ENCODE measurements around the gene KIF7.

DNA sequence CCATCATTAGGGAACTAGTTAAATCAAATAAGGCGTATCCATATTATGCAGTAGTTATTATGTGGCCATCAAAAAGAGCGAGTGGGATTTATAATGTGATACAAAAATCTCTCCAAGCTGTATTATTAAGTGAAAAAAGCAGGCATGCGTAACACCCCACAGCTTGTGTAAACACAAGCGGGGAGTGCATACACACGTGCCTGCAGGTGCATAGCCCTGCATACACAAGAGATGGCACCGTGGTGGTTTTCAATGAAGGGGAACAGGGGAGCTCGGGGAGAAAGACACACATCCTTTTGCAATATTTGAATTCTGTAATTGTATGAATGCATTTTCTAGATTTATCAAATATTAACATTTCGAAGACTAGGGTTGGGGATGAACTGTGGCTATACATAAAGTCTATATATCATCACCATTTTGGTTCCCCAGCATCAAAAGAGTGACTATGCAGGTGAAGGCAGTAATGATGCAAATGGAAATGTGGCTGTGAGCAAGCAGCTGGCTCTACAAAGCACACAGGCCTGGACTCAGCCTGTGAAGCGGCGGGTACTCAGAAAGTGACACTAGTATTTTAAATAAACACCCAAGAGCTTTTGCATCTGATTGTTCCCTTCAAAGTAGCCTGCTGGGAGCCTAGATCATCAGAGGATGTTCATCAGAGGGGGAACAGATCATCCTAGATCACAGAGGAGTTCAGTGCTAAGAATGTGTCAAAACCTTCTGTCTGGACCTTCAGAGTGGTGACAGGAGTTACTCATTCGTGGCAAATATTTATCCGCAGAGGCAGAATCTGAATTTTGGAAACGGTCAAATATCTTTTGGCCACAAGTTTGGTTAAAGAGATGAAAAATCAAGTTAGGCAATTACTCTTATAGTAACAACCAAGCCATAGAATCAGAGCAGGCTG lies 9.4 kb upstream of the KIF7 start:
- TF ChIP-seq EZH2 (IDR thresholded peaks at IDR 0.05; ENCODE audit: borderline replicate concordance, low read depth, low read length, severe bottlenecking) (no peak), JUN (IDR thresholded peaks at IDR 0.05; ENCODE audit: borderline replicate concordance, insufficient read depth, insufficient read length, low read depth) (no peak), GATA2 (IDR thresholded peaks at IDR 0.05; ENCODE audit: insufficient read depth, insufficient read length, low read depth, low read length) (no peak), POLR2A (IDR thresholded peaks at IDR 0.05; ENCODE audit: low read depth, low read length) (no peak), POLR2AphosphoS5 (IDR thresholded peaks at IDR 0.05; ENCODE audit: insufficient read depth, low read depth, low read length) (no peak), FOS (IDR thresholded peaks at IDR 0.05; ENCODE audit: borderline replicate concordance, insufficient read depth, low read length) (no peak), MYC (IDR thresholded peaks at IDR 0.05; ENCODE audit: low read depth, low read length) (no peak)
- TF ChIP-seq, protein P1, sequence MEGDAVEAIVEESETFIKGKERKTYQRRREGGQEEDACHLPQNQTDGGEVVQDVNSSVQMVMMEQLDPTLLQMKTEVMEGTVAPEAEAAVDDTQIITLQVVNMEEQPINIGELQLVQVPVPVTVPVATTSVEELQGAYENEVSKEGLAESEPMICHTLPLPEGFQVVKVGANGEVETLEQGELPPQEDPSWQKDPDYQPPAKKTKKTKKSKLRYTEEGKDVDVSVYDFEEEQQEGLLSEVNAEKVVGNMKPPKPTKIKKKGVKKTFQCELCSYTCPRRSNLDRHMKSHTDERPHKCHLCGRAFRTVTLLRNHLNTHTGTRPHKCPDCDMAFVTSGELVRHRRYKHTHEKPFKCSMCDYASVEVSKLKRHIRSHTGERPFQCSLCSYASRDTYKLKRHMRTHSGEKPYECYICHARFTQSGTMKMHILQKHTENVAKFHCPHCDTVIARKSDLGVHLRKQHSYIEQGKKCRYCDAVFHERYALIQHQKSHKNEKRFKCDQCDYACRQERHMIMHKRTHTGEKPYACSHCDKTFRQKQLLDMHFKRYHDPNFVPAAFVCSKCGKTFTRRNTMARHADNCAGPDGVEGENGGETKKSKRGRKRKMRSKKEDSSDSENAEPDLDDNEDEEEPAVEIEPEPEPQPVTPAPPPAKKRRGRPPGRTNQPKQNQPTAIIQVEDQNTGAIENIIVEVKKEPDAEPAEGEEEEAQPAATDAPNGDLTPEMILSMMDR (IDR thresholded peaks at IDR 0.05; ENCODE audit: extremely low read depth in 1 of 2, insufficient read depth in 1 of 2, low read depth in 1 of 2, low read length in 2 of 2) = no peak
- TF ChIP-seq, protein P2, sequence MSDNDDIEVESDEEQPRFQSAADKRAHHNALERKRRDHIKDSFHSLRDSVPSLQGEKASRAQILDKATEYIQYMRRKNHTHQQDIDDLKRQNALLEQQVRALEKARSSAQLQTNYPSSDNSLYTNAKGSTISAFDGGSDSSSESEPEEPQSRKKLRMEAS (IDR thresholded peaks at IDR 0.05; ENCODE audit: insufficient read depth, insufficient read length) = no peak

All from endothelial cell of umbilical vein (primary cell).